ENCODE data around the gene CD247.

GRCh38 chr1:167545349-167545748 is 27.0 kb upstream of the CD247 start:
- no peak for TF ChIP-seq POLR2A (IDR thresholded peaks at IDR 0.05)
- no peak for TF ChIP-seq CTCF (IDR thresholded peaks at IDR 0.05)

All from testis (tissue), 2 donors.